H1 (cell line): ENCODE results near the gene KIAA0513. TPM values are rescaled to one million over a fixed set of nuclear protein-coding genes. Genes with fewer than 3 reads are reported as not detected.

Source experiments
- CTCF ChIA-PET: fragments of 300-600 bp; sonication (Branson Sonifier 250); formaldehyde crosslinking; loops from one replicate; lab custom pipeline; 2021; ENCODE audit not compliant: partially characterized antibody; lab: Charles Lee
- POLR2A ChIA-PET: fragments of 300-600 bp; sonication (Branson Sonifier 250); formaldehyde crosslinking; loops from one replicate; lab custom pipeline; 2021; ENCODE audit warnings: inconsistent platforms; ENCODE audit not compliant: partially characterized antibody; lab: Charles Lee
- DNase-seq, 2 experiments: peaks; one replicate each; pipeline versions ENCODE4 v3.0.0 to v3.0.0-alpha.2; 2010 to 2022; ENCODE audit warnings: low spot score in 2 of 2, low read depth in 1 of 2, mixed read lengths in 1 of 2
- FAIRE-seq: peaks from 2 replicates; lab custom pipeline; 2011; peaks lifted over from hg19 to GRCh38; lab: Jason Lieb, UNC
- H2AFZ ChIP-seq: 2 replicates; pipeline ENCODE4 v1.8.1; 2012; ENCODE audit warnings: low read length, inconsistent platforms
- H2AK5ac ChIP-seq: 2 replicates; pipeline ENCODE4 v1.6.1; 2013; ENCODE audit warnings: low read depth, low read length
- H2BK120ac ChIP-seq: replicated peaks from 2 replicates; pipeline ENCODE3; 2013; ENCODE audit warnings: low read depth, low read length, inconsistent platforms
- H2BK12ac ChIP-seq: 2 replicates; pipeline ENCODE4 v1.6.1; 2013; ENCODE audit warnings: low read depth, low read length
- H2BK15ac ChIP-seq: 2 replicates; pipeline ENCODE4 v1.6.1; 2013; ENCODE audit warnings: low read length
- H2BK20ac ChIP-seq: 2 replicates; pipeline ENCODE4 v1.6.1; 2013; ENCODE audit warnings: low read length
- H2BK5ac ChIP-seq: 2 replicates; pipeline ENCODE4 v1.6.1; 2013; ENCODE audit warnings: low read depth, low read length
- H3K14ac ChIP-seq: 2 replicates; pipeline ENCODE4 v1.6.1; 2013; ENCODE audit warnings: inconsistent platforms; ENCODE audit not compliant: insufficient read length
- H3K18ac ChIP-seq: 2 replicates; pipeline ENCODE4 v1.6.1; 2013; ENCODE audit warnings: low read length; ENCODE audit errors: extremely low read depth
- H3K23ac ChIP-seq: 2 replicates; pipeline ENCODE4 v1.6.1; 2013; ENCODE audit warnings: inconsistent platforms; ENCODE audit not compliant: insufficient read length
- H3K23me2 ChIP-seq: 2 replicates; pipeline ENCODE4 v1.6.1; 2013; ENCODE audit warnings: low read depth, low read length
- H3K27ac ChIP-seq: 2 replicates; pipeline ENCODE4 v1.6.1; 2011; ENCODE audit warnings: low read depth, low read length, inconsistent platforms
- H3K27me3 ChIP-seq, 4 experiments: replicated peaks in 1 of 4; 1 replicate in 1 of 4; 2 replicates in 3 of 4; pipeline versions ENCODE4 v1.6.1 to v1.8.1; 2011 to 2013; ENCODE audit warnings: low read length in 3 of 4, mild to moderate bottlenecking in 3 of 4, inconsistent platforms in 2 of 4, mixed read lengths in 2 of 4, moderate library complexity in 1 of 4; ENCODE audit not compliant: control insufficient read depth in 3 of 4, insufficient read depth in 3 of 4; ENCODE audit errors: extremely low read depth in 1 of 4
- H3K36me3 ChIP-seq, 4 experiments: 2 replicates each; pipeline versions ENCODE4 v1.6.1 to v1.8.1; 2011 to 2013; ENCODE audit warnings: mild to moderate bottlenecking in 4 of 4, low read length in 3 of 4, moderate library complexity in 2 of 4, control low read depth in 1 of 4, inconsistent platforms in 1 of 4; ENCODE audit not compliant: insufficient read depth in 4 of 4, control insufficient read depth in 2 of 4
- H3K4ac ChIP-seq: replicated peaks from 2 replicates; pipeline ENCODE3; 2013; ENCODE audit warnings: low read length, low read depth, mixed read lengths, inconsistent platforms; ENCODE audit not compliant: insufficient read length
- H3K4me1 ChIP-seq, 4 experiments: replicated peaks in 1 of 4; 1 replicate in 1 of 4; 2 replicates in 3 of 4; pipeline versions ENCODE4 v1.6.1 to v1.8.1; 2011 to 2013; ENCODE audit warnings: low read length in 3 of 4, inconsistent platforms in 2 of 4, mixed read lengths in 1 of 4; ENCODE audit not compliant: insufficient read depth in 4 of 4, control insufficient read depth in 3 of 4
- H3K4me2 ChIP-seq, 2 experiments: 2 replicates each; pipeline versions ENCODE4 v1.6.1 to v1.8.1; 2011 to 2013; ENCODE audit warnings: low read depth in 2 of 2, low read length in 2 of 2, control low read depth in 1 of 2, inconsistent platforms in 1 of 2, mild to moderate bottlenecking in 1 of 2; ENCODE audit not compliant: insufficient read depth in 1 of 2
- H3K4me3 ChIP-seq, 4 experiments: fragments of 200-600, 300-600 bp in 1 of 4; sonication (generic), shearing (Covaris generic), sonication (Bioruptor Twin) in 1 of 4; 2 replicates each; pipeline versions ENCODE4 v1.5.1 to v1.8.1; 2011 to 2016; ENCODE audit warnings: low read length in 4 of 4, low read depth in 3 of 4, control low read depth in 2 of 4, inconsistent platforms in 2 of 4, mild to moderate bottlenecking in 2 of 4, mixed read lengths in 1 of 4, moderate library complexity in 1 of 4; ENCODE audit not compliant: insufficient read depth in 2 of 4; ENCODE audit errors: extremely low read depth in 1 of 4
- H3K56ac ChIP-seq: replicated peaks from 2 replicates; pipeline ENCODE3; 2013; ENCODE audit warnings: low read depth, mild to moderate bottlenecking, mixed read lengths, low read length, inconsistent platforms; ENCODE audit not compliant: insufficient read length
- H3K79me1 ChIP-seq: 2 replicates; pipeline ENCODE4 v1.6.1; 2013; ENCODE audit warnings: low read depth, low read length, control low read depth
- H3K79me2 ChIP-seq, 2 experiments: 2 replicates each; pipeline versions ENCODE4 v1.6.1 to v1.8.1; 2012 to 2013; ENCODE audit warnings: low read length in 2 of 2, mild to moderate bottlenecking in 2 of 2, inconsistent platforms in 1 of 2; ENCODE audit not compliant: insufficient read depth in 2 of 2, control insufficient read depth in 1 of 2
- H3K9ac ChIP-seq, 4 experiments: replicated peaks in 1 of 4; 1 replicate in 1 of 4; 2 replicates in 3 of 4; pipeline versions ENCODE4 v1.6.1 to v1.8.1; 2011 to 2013; ENCODE audit warnings: low read depth in 3 of 4, low read length in 3 of 4, control low read depth in 2 of 4, mild to moderate bottlenecking in 2 of 4, moderate library complexity in 2 of 4, inconsistent platforms in 1 of 4; ENCODE audit errors: extremely low read depth in 1 of 4
- H3K9me3 ChIP-seq, 2 experiments: 2 replicates each; pipeline versions ENCODE4 v1.6.1 to v1.8.1; 2012 to 2013; ENCODE audit warnings: mild to moderate bottlenecking in 2 of 2, moderate library complexity in 2 of 2, control low read depth in 1 of 2, inconsistent platforms in 1 of 2, low read depth in 1 of 2, low read length in 1 of 2, mixed read lengths in 1 of 2; ENCODE audit not compliant: insufficient read depth in 2 of 2
- H4K20me1 ChIP-seq, 2 experiments: replicated peaks in 1 of 2; 2 replicates each; pipeline versions ENCODE3 to v1.8.1; 2011 to 2013; ENCODE audit warnings: inconsistent platforms in 2 of 2, low read length in 2 of 2, mild to moderate bottlenecking in 1 of 2; ENCODE audit not compliant: insufficient read depth in 2 of 2, control insufficient read depth in 1 of 2
- H4K5ac ChIP-seq: 2 replicates; pipeline ENCODE4 v1.6.1; 2013; ENCODE audit warnings: low read length, low read depth, mixed read lengths, inconsistent platforms; ENCODE audit not compliant: insufficient read length
- H4K8ac ChIP-seq: 2 replicates; pipeline ENCODE4 v1.8.0; 2013; ENCODE audit warnings: mild to moderate bottlenecking, moderate library complexity, low read length, inconsistent platforms; ENCODE audit not compliant: insufficient read depth; ENCODE audit errors: extremely low read depth
- H4K91ac ChIP-seq: replicated peaks from 2 replicates; pipeline ENCODE3; 2013; ENCODE audit warnings: low read length, mixed read lengths, inconsistent platforms; ENCODE audit not compliant: insufficient read length
- BRCA1 ChIP-seq: IDR thresholded peaks from 2 replicates; pipeline ENCODE4 v1.6.1; 2012; ENCODE audit warnings: low read depth, low read length, improper control_type of control experiment
- CBX5 ChIP-seq: fragments of 300-800, 300-1000 bp; sonication (generic); IDR thresholded peaks from 2 replicates; pipeline ENCODE4 v1.7.1; 2016; ENCODE audit warnings: antibody characterized with exemption, low read length, low read depth
- CHD2 ChIP-seq: IDR thresholded peaks from 2 replicates; pipeline ENCODE4 v1.6.1; 2012; ENCODE audit warnings: low read length, improper control_type of control experiment
- HDAC6 ChIP-seq: IDR thresholded peaks from one replicate; pipeline ENCODE4 v1.7.1; 2012; ENCODE audit warnings: low read depth, mild to moderate bottlenecking, inconsistent platforms, low read length, moderate library complexity
- KDM4A ChIP-seq: IDR thresholded peaks from one replicate; pipeline ENCODE4 v1.7.1; 2012; ENCODE audit warnings: low read depth, mild to moderate bottlenecking, moderate library complexity, low read length, inconsistent platforms; ENCODE audit not compliant: severe bottlenecking
- NANOG ChIP-seq: IDR thresholded peaks from 2 replicates; pipeline ENCODE4 v1.6.1; 2011; ENCODE audit warnings: low read length, low read depth, mild to moderate bottlenecking, inconsistent platforms; ENCODE audit not compliant: insufficient read depth, poor library complexity, severe bottlenecking
- POU5F1 ChIP-seq: IDR thresholded peaks from 2 replicates; pipeline ENCODE4 v1.6.1; 2011; ENCODE audit warnings: low read depth, mild to moderate bottlenecking, low read length, moderate library complexity
- RAD21 ChIP-seq, 2 experiments: IDR thresholded peaks in 1 of 2; conservative IDR thresholded peaks in 1 of 2; 2 replicates each; pipeline ENCODE4 v1.6.1; 2011; ENCODE audit warnings: low read depth in 2 of 2, low read length in 2 of 2, improper control_type of control experiment in 1 of 2, inconsistent platforms in 1 of 2, mild to moderate bottlenecking in 1 of 2, moderate library complexity in 1 of 2
- SP1 ChIP-seq: IDR thresholded peaks from 2 replicates; pipeline ENCODE4 v1.6.1; 2011; ENCODE audit warnings: low read depth, low read length
- SP2 ChIP-seq: IDR thresholded peaks from 2 replicates; pipeline ENCODE4 v1.6.1; 2012; ENCODE audit warnings: mild to moderate bottlenecking, low read length, inconsistent platforms
- SP4 ChIP-seq: IDR thresholded peaks from 2 replicates; pipeline ENCODE4 v1.6.1; 2012; ENCODE audit warnings: low read length, inconsistent platforms
- SRF ChIP-seq: IDR thresholded peaks from 2 replicates; pipeline ENCODE4 v1.6.1; 2011; ENCODE audit warnings: mild to moderate bottlenecking, low read depth, low read length, moderate library complexity
- SUZ12 ChIP-seq: fragments of 200-600 bp; sonication (generic); IDR thresholded peaks from 2 replicates; pipeline ENCODE4 v1.6.1; 2012; ENCODE audit warnings: mild to moderate bottlenecking, inconsistent platforms, low read length, moderate library complexity, mixed read lengths
- TAF1 ChIP-seq: IDR thresholded peaks from 2 replicates; pipeline ENCODE4 v1.6.1; 2011; ENCODE audit warnings: mild to moderate bottlenecking, low read depth, low read length
- YY1 ChIP-seq: IDR thresholded peaks from 2 replicates; pipeline ENCODE4 v1.6.1; 2011; ENCODE audit warnings: low read depth, mild to moderate bottlenecking, low read length
- WGBS, 2 experiments: shearing (Covaris generic) in 1 of 2; methylation state at CpG; one replicate each; pipeline versions ENCODE4 v1.1.6 to v1.1.7; 2013 to 2015; ENCODE audit warnings: low lambda C conversion rate in 2 of 2, mixed read lengths in 2 of 2, inconsistent platforms in 1 of 2, low coverage in 1 of 2, missing lambda C conversion rate in 1 of 2; ENCODE audit not compliant: insufficient replicate concordance in 2 of 2, insufficient coverage in 1 of 2, insufficient read length in 1 of 2; ENCODE audit errors: extremely low coverage in 1 of 2, missing lambda C conversion rate in 1 of 2; 5-methylcytosine and 5-hydroxymethylcytosine counted together
- polyA plus RNA-seq, 7 experiments: library from polyadenylated mRNA; depleted of rRNA in 3 of 7; stranded (reverse) in 5 of 7; unstranded in 2 of 7; fragments of >200 nt in 5 of 7; fragments of 200-250 nt in 2 of 7; gene quantifications; 1 replicate in 5 of 7; 2 replicates in 1 of 7; 4 replicates in 1 of 7; pipeline versions ENCODE4 v1.2.1 to v1.2.3, GENCODE V29; 2011 to 2013; ENCODE audit warnings: missing spikeins in 2 of 7, mixed read lengths in 2 of 7
- total RNA-seq: library from RNA; stranded (reverse); fragmentation: NEBNext Ultra II Directional; extraction: Animal tissue kit (Norgen Biotek cat#: 25700); gene quantifications from 2 replicates; pipeline ENCODE4 v1.2.1, GENCODE V29; 2021

The KIAA0513 gene
- total and polyA plus RNA-seq, 2 of the 8 experiments (the other 6 are each of a cell fraction or from before 2014, with no cell fraction given) = 2.1 to 6.1 TPM

GRCh38 chr16:84995663-84996062, 31.9 kb upstream of the KIAA0513 start:
- H4K8ac ChIP-seq = peak overlapping the region; percentile 20; the same call in 1 of the 2 replicates
- WGBS, 2 experiments = 85% methylated on average over 8 of the region's 8 CpGs; no CpG with 5 or more reads in 1 of the 2 experiments
- no peak overlapping the region for H4K5ac ChIP-seq
- 0 out of 7 replicates have a peak, but pooled peaks cover 0 to 3% (median 0%) of the 10 kb centered on the region in 4 experiments for H3K4me1 ChIP-seq
- H3K9me3 ChIP-seq = no peaks in the 10 kb centered on the region
- peaks cover 0 to 15% (median 3%) of the 10 kb centered on the region in 4 experiments; a peak in 5 of 8 replicates for H3K36me3 ChIP-seq
- H3K56ac ChIP-seq = no peak overlapping the region
- H2AFZ ChIP-seq = no peak overlapping the region
- H3K27ac ChIP-seq = no peak overlapping the region
- H3K14ac ChIP-seq = no peak overlapping the region
- no peaks in the 10 kb centered on the region for H3K27me3 ChIP-seq
- H2BK120ac ChIP-seq = no peak overlapping the region
- H3K18ac ChIP-seq = no peak overlapping the region
- H4K91ac ChIP-seq = no peak overlapping the region
- H2BK20ac ChIP-seq = no peak overlapping the region
- no peak for FAIRE-seq
- POLR2A ChIA-PET = no interaction called here
- no peak overlapping the region for H2BK5ac ChIP-seq
- no peak overlapping the region for H3K4ac ChIP-seq
- CTCF ChIA-PET = interaction anchor here (1.0 to 1.8 kb wide), 5 partner anchors 10 to 91 kb away, joined by 3 to 7 read pairs (median 5); no protein-coding TSS in a partner anchor
- no peak overlapping the region for H3K9ac ChIP-seq
- H2BK12ac ChIP-seq = no peak overlapping the region
- DNase-seq = no peak
- no peak overlapping the region for H2BK15ac ChIP-seq
- peaks cover 3% of the 10 kb centered on the region; the same call in 1 of the 2 replicates for H3K79me1 ChIP-seq
- H3K4me3 ChIP-seq = no peak overlapping the region
- no peak overlapping the region for H3K23ac ChIP-seq
- no peaks in the 10 kb centered on the region for H3K23me2 ChIP-seq
- H2AK5ac ChIP-seq = no peak overlapping the region
- H4K20me1 ChIP-seq = peaks cover 4 to 9% of the 10 kb centered on the region in 2 experiments
- H3K4me2 ChIP-seq = no peak overlapping the region
- H3K79me2 ChIP-seq = peaks cover 0 to 23% of the 10 kb centered on the region in 2 experiments; a peak in 3 of 4 replicates
- TF ChIP-seq SUZ12 (no peak), SP2 (no peak), HDAC6 (no peak), SRF (no peak), CBX5 (no peak), NANOG (no peak), YY1 (no peak), SP4 (no peak), POU5F1 (no peak), KDM4A (no peak), RAD21 (IDR thresholded peaks at IDR 0.05 in 1 of 2, conservative IDR thresholded peaks at IDR 0.05 in 1 of 2; ENCODE audit: low read depth in 2 of 2, low read length in 2 of 2) (no peak), BRCA1 (no peak), CHD2 (no peak), TAF1 (no peak), SP1 (no peak)
